ENCODE results near the gene TECPR1.

Gene TECPR1

DNA sequence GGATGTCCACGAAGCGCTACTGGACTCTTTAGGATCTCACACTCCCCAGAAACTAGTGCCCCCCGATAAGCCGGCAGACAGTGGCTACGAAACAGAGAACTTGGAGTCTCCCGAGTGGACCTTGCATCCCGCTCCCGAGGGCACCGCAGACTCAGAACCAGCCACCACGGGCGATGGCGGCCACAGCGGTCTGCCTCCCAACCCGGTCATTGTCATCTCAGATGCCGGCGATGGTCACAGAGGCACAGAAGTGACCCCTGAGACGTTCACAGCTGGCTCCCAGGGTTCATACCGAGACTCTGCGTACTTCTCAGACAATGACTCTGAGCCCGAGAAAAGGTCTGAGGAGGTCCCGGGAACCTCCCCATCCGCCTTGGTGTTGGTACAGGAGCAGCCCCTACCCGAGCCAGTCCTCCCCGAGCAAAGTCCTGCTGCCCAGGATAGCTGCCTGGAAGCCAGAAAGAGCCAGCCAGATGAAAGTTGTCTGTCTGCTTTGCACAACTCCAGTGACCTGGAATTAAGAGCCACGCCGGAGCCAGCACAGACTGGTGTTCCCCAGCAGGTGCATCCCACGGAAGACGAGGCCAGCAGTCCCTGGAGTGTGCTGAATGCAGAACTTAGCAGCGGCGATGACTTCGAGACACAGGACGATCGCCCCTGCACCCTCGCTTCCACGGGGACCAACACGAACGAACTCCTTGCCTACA, 58.4 kb downstream of the TECPR1 start:
- no peak for TF ChIP-seq CTCF (IDR thresholded peaks at IDR 0.05; ENCODE audit: insufficient read depth, missing control alignments)
- FAIRE-seq (no peak), DNase-seq (ENCODE audit: insufficient read length, low spot score) (no peak)

DNA sequence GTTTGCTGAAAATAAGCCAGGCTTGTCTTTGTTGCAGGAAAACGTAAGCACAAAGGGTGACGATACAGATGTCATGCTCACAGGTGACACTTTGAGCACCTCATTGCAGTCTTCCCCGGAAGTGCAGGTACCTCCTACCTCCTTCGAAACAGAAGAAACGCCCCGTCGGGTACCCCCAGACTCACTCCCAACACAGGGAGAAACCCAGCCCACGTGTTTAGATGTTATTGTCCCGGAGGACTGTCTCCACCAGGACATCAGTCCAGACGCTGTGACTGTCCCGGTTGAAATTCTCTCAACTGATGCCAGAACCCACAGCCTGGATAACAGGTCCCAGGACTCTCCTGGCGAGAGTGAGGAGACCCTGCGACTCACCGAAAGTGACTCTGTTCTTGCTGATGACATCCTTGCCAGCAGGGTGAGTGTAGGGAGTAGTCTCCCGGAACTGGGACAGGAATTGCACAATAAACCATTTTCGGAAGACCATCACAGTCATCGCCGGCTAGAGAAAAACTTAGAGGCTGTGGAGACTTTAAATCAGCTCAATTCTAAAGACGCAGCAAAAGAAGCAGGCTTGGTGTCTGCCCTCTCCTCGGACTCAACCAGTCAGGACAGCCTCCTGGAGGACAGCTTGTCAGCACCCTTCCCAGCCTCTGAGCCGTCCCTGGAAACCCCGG, 59.1 kb downstream of the TECPR1 start:
- no peak for FAIRE-seq
- no peak for TF ChIP-seq CTCF (IDR thresholded peaks at IDR 0.05; ENCODE audit: insufficient read depth, missing control alignments)
- no peak for DNase-seq (ENCODE audit: insufficient read length, low spot score)

DNA sequence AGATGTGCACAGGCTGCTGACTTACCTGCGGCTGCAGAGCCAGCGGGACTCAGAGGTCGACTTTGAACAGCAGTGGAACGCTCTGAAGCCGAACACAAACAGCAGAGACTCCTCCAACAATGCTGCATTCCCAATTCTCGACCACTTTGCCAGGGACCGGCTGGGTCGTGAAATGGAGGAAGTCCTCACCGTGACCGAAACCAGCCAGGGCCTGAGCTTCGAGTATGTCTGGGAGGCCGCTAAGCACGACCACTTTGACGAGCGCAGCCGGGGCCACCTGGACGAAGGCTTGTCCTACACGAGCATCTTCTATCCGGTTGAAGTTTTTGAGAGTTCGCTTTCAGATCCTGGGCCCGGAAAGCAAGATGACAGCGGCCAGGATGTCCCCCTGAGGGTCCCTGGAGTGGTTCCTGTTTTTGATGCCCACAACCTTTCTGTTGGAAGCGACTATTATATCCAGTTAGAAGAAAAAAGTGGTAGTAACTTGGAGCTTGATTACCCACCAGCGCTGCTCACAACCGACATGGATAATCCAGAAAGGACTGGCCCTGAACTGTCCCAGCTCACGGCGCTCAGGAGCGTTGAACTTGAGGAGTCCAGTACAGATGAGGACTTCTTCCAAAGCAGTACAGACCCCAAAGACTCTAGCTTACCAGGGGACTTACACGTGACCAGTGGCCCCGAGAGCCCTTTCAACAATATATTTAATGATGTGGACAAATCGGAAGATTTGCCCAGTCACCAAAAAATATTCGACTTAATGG, 60.2 kb downstream of the TECPR1 start:
- DNase-seq (ENCODE audit: insufficient read length, low spot score) (no peak), FAIRE-seq (no peak)
- no peak for TF ChIP-seq CTCF (IDR thresholded peaks at IDR 0.05; ENCODE audit: insufficient read depth, missing control alignments)

- DNase-seq (ENCODE audit: insufficient read length, low spot score) (no peak), FAIRE-seq (no peak)
- TF ChIP-seq CTCF (IDR thresholded peaks at IDR 0.05; ENCODE audit: insufficient read depth, missing control alignments) = no peak
These were observed 62.5 kb downstream of the TECPR1 start for GRCh38 chr7:98189559-98189958.

- DNase-seq (ENCODE audit: insufficient read length, low spot score) (no peak), FAIRE-seq (no peak)
- TF ChIP-seq CTCF (IDR thresholded peaks at IDR 0.05; ENCODE audit: insufficient read depth, missing control alignments) = no peak
These were observed 64.9 kb downstream of the TECPR1 start for GRCh38 chr7:98187138-98187502.

GRCh38 chr7:98186452-98187137, 65.4 kb downstream of the TECPR1 start:
- FAIRE-seq (no peak), DNase-seq (ENCODE audit: insufficient read length, low spot score) (no peak)
- no peak for TF ChIP-seq CTCF (IDR thresholded peaks at IDR 0.05; ENCODE audit: insufficient read depth, missing control alignments)

Measured in D721Med (cell line).